ENCODE data around the gene LHX3.

Gene LHX3

GRCh38 chr9:136225748-136226679, 21.1 kb upstream of the LHX3 start:
- DNase-seq, result peak; percentile 74 to 75

DNA sequence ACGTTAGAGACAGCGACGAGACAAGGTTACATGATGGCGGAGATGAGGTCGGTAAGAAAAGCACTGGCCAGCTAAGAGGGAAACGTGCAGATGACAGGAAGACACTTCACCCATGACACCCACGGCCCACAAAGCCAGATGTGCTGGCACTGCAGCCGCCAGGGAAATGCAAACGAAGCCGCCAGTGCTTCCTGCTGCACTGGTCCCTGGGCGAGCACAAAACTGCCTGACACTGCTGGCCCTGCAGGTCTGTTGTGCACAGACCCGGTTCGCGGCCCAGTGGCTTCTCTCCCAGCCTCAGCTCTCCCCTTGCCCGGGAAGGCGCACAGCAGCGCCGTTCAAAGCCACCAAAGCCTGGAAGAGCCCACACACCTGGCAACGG, 20.4 kb upstream of the LHX3 start:
- peak; percentile 39 to 59 for DNase-seq

- DNase-seq, result no peak
Observed at GRCh38 chr9:136223871-136224640, 19.1 kb upstream of the LHX3 start.

DNA sequence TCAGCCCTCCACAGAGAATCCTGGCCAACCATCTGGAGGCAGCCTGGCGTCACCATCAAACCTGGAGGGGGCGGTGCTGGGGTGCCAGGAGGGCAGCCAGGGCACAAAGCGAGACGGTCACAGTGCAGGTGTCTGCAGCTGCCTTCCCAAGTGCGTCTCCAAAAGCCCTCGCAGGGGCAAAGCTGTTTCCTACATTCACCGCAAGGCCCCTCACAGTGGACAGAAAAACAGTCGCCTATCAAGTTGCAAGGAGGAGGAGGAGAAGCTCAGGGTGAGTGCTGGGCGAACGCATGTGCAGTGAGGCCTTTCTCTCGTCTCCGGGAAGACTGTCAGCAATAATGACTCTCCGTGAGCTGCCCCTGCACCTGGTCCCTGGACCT, 18.0 kb upstream of the LHX3 start:
- no peak for DNase-seq

DNA sequence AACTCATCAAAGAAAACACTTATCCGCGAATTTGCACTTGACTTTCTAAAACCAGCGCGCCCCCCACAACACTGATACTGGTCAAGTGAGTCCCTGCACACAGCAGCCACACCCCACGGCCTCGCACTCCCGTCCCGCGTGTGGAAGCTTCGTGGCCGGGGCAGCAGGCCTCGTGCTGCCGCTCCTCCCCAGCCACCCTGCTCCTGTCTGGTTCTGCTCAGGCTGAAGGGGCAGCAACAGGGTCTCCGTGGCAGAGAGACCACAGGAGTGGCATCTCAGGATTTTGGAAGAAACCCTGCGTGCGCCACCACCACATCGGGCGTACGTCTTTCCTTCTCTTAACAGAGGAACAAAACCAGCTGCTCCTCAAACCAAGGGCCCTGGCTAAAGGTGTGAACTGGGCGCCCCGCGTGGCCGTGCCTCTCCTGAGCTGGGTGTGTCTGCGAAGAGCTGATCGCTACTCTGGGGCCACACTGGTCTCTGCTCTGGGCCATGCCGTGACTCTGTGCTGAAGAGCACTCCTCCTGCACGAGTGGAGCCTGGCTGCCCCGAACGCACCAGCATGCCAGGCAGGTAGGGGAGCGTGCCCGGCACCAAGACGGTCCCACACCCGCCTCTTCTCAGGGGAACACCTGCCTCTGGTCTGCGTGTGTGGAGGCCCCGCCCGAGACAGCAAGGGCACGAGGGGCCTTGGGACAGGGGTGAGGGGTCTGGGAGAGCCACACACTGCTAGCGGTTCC, 17.4 kb upstream of the LHX3 start:
- DNase-seq, result no peak

DNA sequence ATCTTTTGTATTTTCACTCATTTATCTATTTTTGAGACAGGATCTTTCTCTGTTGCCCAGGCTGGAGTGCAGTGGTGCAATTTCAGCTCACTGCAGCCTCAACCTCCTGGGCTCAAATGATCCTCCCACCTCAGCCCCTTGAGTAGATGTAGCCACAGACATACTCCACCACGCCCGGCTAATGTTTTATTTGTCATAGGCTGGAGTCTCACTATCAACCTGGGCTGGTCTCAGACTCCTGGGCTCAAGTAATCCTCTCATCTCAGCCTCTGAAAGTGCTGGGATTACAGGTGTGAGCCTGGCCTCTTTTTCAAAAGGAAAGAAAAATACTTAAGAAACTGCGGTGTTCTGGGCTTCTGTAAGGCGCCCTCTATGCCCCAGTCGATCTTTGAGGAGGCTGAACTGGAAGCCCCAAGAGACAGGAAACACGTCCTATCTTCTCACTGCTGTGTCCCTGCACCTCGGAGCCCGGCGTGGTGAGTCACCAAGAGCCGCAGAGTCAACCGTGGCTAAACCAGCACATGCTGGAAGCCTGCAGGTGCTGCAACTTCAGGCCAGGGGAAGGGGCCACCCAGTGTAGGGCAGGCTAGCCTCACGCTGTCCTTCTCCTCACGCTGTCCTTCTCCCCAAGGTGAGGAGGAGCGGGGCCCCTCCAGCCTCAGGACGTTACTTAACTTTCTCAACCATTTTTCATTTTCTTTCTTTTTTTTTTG, 15.2 kb upstream of the LHX3 start:
- DNase-seq, result peak in 1 of 2 donors; percentile 43

GRCh38 chr9:136219276-136219675, 14.3 kb upstream of the LHX3 start:
- no peak for DNase-seq

- no peak for DNase-seq
Observed at GRCh38 chr9:136218673-136219072, 13.7 kb upstream of the LHX3 start.

DNA sequence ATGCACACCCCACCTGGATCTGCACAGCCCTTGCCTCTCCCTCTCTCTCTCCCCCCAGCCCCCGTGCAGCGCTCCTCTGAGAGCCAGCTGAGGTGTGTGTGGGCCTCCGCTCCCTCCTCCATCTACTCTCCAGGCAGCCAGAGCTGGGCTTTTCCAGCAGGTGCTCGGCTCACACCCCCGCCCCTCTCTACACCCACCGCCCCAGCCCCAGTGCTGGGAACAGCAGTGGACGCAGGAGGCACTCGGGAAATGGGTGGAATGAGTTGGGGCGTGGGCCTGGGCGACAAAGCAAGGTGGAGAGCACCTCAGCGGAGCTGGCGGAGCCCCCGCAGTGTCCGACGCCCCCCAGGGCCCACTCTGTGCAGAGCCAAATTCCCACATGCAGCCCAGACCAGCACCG, 13.3 kb upstream of the LHX3 start:
- DNase-seq, result no peak

DNA sequence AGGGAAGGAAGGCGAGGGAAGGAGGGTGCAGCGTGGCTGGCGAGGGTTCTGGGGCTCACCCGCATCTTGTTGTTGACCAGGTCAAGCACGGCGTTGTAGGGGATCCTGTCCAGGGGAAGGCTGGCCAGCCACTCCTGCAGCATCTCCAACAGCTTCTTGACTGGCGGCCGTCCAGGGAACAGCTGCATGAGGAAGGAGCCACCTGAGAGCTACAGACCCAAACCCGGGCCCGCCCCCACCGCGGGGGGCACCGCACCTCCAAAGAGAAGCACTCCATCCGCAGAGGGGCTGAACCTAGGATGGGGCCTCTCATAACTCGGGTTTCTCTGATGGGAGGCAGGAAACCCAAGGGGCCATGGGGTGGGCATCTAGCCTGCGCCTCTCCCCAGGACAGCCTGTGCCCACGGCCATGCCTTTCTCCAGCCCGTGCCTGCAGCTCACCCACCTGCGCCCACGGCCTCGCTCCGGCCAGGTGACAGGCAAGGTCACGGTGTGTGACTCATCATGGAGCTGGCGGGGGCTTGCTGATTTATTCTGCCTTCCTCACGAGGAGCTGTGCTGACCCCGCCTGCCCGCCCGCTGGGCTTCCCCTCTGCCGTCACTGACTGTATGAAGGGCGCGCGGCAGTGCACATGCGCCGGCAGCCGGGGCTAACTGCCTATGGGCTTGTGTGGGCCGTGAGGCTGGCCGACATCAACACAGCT, 11.8 kb upstream of the LHX3 start:
- no peak for DNase-seq

DNA sequence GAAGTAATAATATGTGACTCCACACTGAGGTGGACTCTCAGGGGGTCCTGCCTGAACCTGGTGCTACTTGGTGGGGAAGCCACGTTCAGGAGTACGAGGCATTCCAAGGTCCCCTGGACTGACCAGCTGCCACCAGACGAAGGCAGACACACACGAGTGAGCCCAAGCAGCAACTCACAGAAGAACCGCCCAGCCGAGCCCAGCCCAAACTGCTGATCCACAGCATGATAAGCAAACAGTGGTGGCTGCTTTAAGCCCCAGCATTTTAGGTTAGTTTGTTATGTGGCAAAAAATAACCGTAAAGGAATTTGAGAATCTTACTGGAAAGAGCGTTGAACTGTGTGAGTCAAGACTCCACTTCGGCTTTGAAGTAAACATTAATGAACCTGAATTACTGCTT, 8.8 kb upstream of the LHX3 start:
- DNase-seq, result no peak

DNA sequence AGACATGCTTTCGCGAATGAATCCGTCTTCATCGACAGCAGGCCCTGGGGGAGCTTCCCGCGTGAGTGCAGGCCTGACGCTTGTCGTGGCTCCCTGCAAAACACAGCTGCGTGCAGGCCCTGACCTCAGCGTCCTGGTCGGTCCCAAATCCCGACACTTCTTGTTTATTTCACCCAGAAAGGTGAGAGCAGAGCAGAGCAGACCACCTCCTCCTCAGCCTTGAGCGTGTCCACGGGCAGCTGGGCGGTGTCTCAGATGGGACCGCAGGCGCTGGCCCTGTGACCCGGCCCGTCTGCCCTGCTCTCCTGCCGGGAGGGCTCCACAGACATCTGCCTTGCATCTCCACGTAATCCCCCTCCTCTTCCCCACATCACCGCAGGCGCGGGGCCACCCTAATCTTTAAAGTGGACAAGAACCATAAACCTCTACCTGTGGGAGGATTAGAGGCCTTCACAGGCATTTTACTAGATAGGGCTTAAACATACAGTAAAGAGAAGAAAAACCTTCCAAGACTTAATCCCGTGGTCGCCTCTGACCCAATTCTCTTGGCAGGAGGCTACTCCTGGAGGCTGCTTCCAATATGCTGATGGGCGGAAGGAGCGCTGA, 7.5 kb upstream of the LHX3 start:
- no peak for DNase-seq

- no peak for DNase-seq
Observed at GRCh38 chr9:136211441-136212344, 6.8 kb upstream of the LHX3 start.

DNA sequence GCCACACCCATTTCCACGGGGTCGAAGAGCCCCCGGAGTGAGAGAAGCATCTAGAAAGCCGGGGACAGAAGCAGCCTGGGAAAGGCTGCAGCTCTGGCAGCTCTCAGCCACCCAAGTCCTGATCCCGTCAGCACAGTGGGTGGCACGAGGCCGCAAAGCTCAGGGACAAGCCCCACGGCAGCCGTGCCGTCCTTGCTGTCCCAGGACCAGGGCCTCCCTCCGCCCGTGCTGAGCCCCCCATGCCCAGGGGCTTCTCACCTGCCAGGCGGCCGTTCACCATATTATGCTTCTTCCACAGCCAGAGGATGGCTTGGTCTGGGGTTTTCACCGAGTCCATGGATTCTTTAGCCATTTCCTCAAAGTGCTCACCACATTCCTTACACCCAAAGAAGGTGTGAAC, 6.1 kb upstream of the LHX3 start:
- no peak for DNase-seq

- DNase-seq, result no peak
Observed at GRCh38 chr9:136210276-136210675, 5.3 kb upstream of the LHX3 start.

DNA sequence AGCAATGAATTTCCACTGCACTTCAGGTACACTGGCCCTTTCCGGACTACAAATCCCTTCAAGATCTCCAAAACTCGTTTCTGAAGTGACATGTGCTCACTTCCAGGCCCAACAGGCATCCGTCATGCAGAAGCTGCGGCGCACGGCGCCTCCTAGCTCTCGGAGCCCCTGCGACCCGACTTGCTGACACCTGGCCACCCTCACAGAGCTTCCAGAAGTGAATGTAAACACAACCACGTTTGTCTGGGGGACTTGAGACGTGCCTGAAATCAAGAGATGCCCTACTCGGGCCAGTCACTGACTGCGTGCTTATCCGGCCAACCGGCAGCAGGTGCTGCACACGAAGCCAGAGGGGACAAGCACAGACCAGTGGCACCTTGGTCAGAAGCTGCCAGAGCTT, 4.9 kb upstream of the LHX3 start:
- no peak for DNase-seq

GRCh38 chr9:136209232-136209631, 4.3 kb upstream of the LHX3 start:
- no peak for DNase-seq

GRCh38 chr9:136208675-136209074, 3.7 kb upstream of the LHX3 start:
- no peak for DNase-seq

GRCh38 chr9:136207616-136208015, 2.7 kb upstream of the LHX3 start:
- no peak for DNase-seq

DNA sequence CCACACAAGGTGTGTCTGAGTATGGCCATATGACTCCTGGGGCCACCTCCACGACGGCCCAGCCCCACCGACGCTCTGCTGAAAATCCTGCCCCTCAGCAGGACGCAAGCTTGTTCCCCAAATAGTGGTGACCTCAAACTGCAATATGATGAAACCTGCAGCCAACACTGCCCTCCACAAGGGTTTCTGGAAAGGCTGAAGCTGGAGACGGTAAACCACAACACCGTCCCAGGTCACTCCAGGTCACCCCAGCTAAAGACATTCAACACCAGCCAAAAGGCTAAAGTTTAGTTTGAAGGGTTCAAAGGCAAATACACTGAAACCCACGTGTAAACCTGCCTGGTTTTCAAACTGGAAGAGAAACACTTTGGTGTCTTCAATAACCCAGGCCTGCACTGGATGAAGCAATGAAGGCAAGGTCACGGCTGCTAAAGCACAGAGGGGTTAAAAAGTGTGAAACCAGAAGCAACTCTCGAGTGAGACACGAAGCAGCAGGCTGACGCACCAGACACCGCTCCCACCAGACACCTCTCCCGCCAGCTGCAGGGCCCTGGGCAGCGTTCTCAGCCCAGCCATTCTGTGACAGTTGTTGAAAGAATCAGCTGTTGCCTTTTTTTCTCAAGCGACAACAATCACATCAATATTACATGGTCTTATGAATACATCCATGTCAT, 1.8 kb upstream of the LHX3 start:
- no peak for DNase-seq

Measured in CD4-positive, alpha-beta T cell treated with Interferon alpha-2 for 1 hour (primary cell).